ENCODE results near the gene HDGFL2.

The HDGFL2 gene

GRCh38 chr19:4499855-4500254 lies 27.8 kb downstream of the HDGFL2 start:
- DNase-seq = no peak

GRCh38 chr19:4500841-4501591 lies 28.9 kb downstream of the HDGFL2 start:
- no peak for DNase-seq

- DNase-seq = no peak
These were observed 29.6 kb downstream of the HDGFL2 start for GRCh38 chr19:4501691-4502090.

GRCh38 chr19:4502282-4503131 lies 30.4 kb downstream of the HDGFL2 start:
- no peak for DNase-seq

- DNase-seq = no peak
These were observed 31.2 kb downstream of the HDGFL2 start for GRCh38 chr19:4503132-4503824.

GRCh38 chr19:4503825-4504170 lies 31.7 kb downstream of the HDGFL2 start:
- DNase-seq = no peak

- no peak for DNase-seq
These were observed 32.2 kb downstream of the HDGFL2 start for GRCh38 chr19:4504297-4504701.

GRCh38 chr19:4504891-4505569 lies 32.9 kb downstream of the HDGFL2 start:
- DNase-seq = no peak

- no peak for DNase-seq
These were observed 33.7 kb downstream of the HDGFL2 start for GRCh38 chr19:4505570-4506448.

GRCh38 chr19:4506449-4507149 lies 34.5 kb downstream of the HDGFL2 start:
- DNase-seq = no peak

GRCh38 chr19:4507150-4507452 lies 35.0 kb downstream of the HDGFL2 start:
- no peak for DNase-seq

- DNase-seq = no peak
These were observed 35.7 kb downstream of the HDGFL2 start for GRCh38 chr19:4507804-4508203.

- DNase-seq = no peak
These were observed 36.6 kb downstream of the HDGFL2 start for GRCh38 chr19:4508698-4509097.

GRCh38 chr19:4510435-4511255 lies 38.5 kb downstream of the HDGFL2 start:
- no peak for DNase-seq

- DNase-seq = no peak
These were observed 39.4 kb downstream of the HDGFL2 start for GRCh38 chr19:4511300-4512054.

- DNase-seq = no peak
These were observed 40.0 kb downstream of the HDGFL2 start for GRCh38 chr19:4512070-4512469.

GRCh38 chr19:4513248-4513647 lies 41.2 kb downstream of the HDGFL2 start:
- DNase-seq = no peak

- DNase-seq = no peak
These were observed 43.6 kb downstream of the HDGFL2 start for GRCh38 chr19:4515732-4516131.

- DNase-seq = no peak
These were observed 44.3 kb downstream of the HDGFL2 start for GRCh38 chr19:4516199-4516938.
